Measurements from ENCODE around the gene KRT9.
"Not testable (repeated sequence)": the region's sequence is repeated elsewhere in the genome, so short reads cannot be mapped to it uniquely, and the experiment has no call there.

KRT9 gene

DNA sequence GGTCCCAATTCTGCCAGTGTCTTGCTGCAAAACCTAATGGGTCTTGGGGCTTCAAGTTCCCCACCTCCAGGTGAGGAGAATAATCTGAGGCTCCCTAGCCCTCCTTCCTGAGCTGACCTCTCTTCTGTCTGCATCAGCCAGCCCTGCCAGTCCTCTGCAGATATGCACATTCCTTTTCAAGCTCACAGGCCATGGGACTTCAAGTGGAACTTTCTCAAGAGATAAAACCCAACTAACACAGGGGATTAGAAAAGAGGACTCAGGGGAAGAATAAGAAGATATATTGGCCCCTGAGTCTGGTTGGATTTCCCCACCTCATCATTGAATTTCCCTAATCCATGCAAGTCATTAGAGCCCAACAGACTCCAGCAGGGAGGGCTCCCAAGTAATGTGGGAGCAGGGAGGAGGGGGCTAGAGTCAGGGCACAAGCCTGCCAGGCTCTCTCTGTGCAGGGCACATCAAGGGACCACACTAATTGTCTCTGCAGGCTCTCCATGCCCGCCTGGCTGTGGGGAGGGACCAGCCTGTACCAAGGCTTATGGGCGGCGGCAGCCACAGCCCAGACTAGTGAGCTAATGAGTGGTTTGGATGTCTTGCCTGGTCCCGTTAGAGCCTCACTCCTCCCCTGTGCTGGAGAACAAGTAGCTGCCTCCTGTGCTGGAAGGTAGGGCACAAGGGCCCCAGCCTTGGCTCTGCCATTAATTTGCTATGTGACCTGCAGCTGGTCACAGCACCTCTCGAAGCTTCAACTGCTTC is 13.6 kb upstream of the KRT9 start:
- H3K36me3 ChIP-seq (ENCODE audit: insufficient read depth, low read length) = no peaks in the 10 kb centered on the region
- no peaks in the 10 kb centered on the region for H3K4me1 ChIP-seq (ENCODE audit: insufficient read depth, low read length, severe bottlenecking)
- H3K27me3 ChIP-seq (ENCODE audit: insufficient read depth, low read length) = no peaks in the 10 kb centered on the region
- H3K79me2 ChIP-seq (ENCODE audit: insufficient read depth, low read length) = no peaks in the 10 kb centered on the region
- no peaks in the 10 kb centered on the region for H3F3A ChIP-seq (ENCODE audit: insufficient read depth, low read length)
- no peak overlapping the region for H3K27ac ChIP-seq (ENCODE audit: low read depth, low read length, poor library complexity, severe bottlenecking)
- H3K9me2 ChIP-seq (ENCODE audit: low read depth, low read length) = no peaks in the 10 kb centered on the region
- no peak for TF ChIP-seq CTCF (IDR thresholded peaks at IDR 0.05; ENCODE audit: low read length)
- TF ChIP-seq EZH2 (IDR thresholded peaks at IDR 0.05; ENCODE audit: borderline replicate concordance, low read length) = no peak
- H3K9me3 ChIP-seq (ENCODE audit: low read length) = no peaks in the 10 kb centered on the region
- no peaks in the 10 kb centered on the region for H4K20me1 ChIP-seq (ENCODE audit: insufficient read depth, low read length)
- H2AFZ ChIP-seq (ENCODE audit: low read length) = no peak overlapping the region
- H3K4me3 ChIP-seq (ENCODE audit: low read depth, low read length, poor library complexity, severe bottlenecking) = no peak overlapping the region
- H3K9ac ChIP-seq (ENCODE audit: low read length) = no peak overlapping the region
- H3K4me2 ChIP-seq (ENCODE audit: low read length) = no peak overlapping the region

DNA sequence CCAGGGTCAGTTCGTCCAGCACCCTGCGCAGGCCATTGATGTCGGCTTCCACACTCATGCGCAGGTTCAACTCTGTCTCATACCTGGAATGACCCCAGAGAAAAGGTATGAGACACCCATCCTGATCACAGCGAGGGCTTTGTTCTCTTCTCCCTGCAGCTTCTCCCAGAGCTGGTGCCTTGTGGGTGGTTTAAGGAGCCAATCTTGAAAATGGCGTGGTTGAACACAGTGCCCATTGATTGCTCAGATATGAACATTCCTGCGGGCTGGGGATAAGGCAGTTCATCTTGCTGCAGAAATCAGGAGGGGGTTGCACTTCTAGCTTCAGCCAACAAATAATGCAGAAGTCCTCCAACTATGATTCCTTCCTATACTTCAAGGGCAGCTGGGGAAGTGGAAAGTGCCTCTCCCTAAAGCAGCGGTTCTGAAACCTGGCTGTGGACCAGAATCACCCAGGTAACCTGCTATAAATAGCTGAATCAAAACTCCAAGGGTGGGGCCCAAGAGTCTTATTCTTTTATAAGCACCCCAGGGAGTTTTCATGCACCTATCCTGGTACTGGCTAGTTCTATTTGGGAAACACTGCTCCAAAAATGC is 12.6 kb upstream of the KRT9 start:
- H3K9me2 ChIP-seq (ENCODE audit: low read depth, low read length); H3K27me3 ChIP-seq (ENCODE audit: insufficient read depth, low read length); H3K9me3 ChIP-seq (ENCODE audit: low read length); H3K4me2 ChIP-seq (ENCODE audit: low read length); H2AFZ ChIP-seq (ENCODE audit: low read length); H3K27ac ChIP-seq (ENCODE audit: low read depth, low read length, poor library complexity, severe bottlenecking); H3F3A ChIP-seq (ENCODE audit: insufficient read depth, low read length); H3K79me2 ChIP-seq (ENCODE audit: insufficient read depth, low read length); H3K9ac ChIP-seq (ENCODE audit: low read length); H3K4me3 ChIP-seq (ENCODE audit: low read depth, low read length, poor library complexity, severe bottlenecking); H3K4me1 ChIP-seq (ENCODE audit: insufficient read depth, low read length, severe bottlenecking); H4K20me1 ChIP-seq (ENCODE audit: insufficient read depth, low read length); H3K36me3 ChIP-seq (ENCODE audit: insufficient read depth, low read length): not testable (repeated sequence)

DNA sequence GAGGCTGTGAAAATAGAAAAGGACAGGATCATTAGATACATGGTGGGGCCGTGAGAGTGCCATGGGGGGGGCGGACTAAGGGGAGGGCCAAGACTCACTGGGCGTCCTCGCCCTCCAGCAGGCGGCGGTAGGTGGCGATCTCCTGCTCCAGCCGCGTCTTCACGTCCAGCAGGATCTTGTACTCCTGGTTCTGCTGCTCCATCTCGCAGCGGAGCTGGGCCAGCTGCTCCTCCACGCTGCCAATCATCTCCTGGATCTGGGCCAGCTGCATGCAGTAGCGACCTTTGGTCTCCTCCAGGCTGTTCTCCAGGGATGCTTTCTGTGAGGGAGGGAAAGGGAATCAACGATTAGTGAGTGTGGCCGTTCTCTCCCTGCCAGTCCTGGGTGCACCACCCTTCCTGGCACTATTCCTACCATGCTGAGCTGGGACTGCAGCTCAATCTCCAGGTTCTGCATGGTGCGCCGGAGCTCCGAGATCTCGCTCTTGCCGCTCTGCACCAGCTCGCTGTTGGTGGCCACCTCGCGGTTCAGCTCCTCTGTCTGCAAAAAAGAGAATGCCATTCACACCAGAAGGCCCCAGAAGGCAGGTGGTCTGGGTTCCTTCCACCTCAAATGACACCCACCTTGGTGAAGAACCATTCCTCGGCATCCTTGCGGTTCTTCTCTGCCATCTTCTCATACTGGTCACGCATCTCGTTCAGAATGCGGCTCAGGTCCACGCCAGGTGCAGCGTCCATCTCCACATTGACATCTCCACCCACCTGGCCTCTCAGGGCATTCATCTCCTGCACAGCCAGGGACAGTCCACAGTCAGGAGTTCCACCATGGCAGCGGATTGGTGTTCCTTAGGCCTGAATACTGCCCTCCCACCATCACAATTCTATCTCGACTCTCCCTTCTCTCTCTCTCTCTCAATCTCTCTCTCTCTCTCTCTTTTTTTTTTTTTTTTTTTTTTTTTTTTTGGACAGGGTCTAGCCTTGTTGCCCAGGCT is 11.6 kb upstream of the KRT9 start:
- Histone ChIP-seq H3K27ac (ENCODE audit: low read depth, low read length, poor library complexity, severe bottlenecking) (no peak overlapping the region), H3K4me1 (ENCODE audit: insufficient read depth, low read length, severe bottlenecking) (peaks cover 4% of the 10 kb centered on the region), H4K20me1 (ENCODE audit: insufficient read depth, low read length) (no peaks in the 10 kb centered on the region), H3K36me3 (ENCODE audit: insufficient read depth, low read length) (no peaks in the 10 kb centered on the region), H3K9me3 (ENCODE audit: low read length) (no peaks in the 10 kb centered on the region), H3F3A (ENCODE audit: insufficient read depth, low read length) (no peaks in the 10 kb centered on the region), H3K9me2 (ENCODE audit: low read depth, low read length) (no peaks in the 10 kb centered on the region), H3K79me2 (ENCODE audit: insufficient read depth, low read length) (no peaks in the 10 kb centered on the region), H3K4me3 (ENCODE audit: low read depth, low read length, poor library complexity, severe bottlenecking) (no peak overlapping the region), H3K4me2 (ENCODE audit: low read length) (no peak overlapping the region), H2AFZ (ENCODE audit: low read length) (no peak overlapping the region), H3K27me3 (ENCODE audit: insufficient read depth, low read length) (no peaks in the 10 kb centered on the region), H3K9ac (ENCODE audit: low read length) (no peak overlapping the region)
- TF ChIP-seq EZH2 (IDR thresholded peaks at IDR 0.05; ENCODE audit: borderline replicate concordance, low read length) (no peak), CTCF (IDR thresholded peaks at IDR 0.05; ENCODE audit: low read length) (no peak)

- H4K20me1 ChIP-seq (ENCODE audit: insufficient read depth, low read length); H3K4me3 ChIP-seq (ENCODE audit: low read depth, low read length, poor library complexity, severe bottlenecking); H3K9me3 ChIP-seq (ENCODE audit: low read length); H3K36me3 ChIP-seq (ENCODE audit: insufficient read depth, low read length); H3K4me1 ChIP-seq (ENCODE audit: insufficient read depth, low read length, severe bottlenecking); H3K27me3 ChIP-seq (ENCODE audit: insufficient read depth, low read length); H3K79me2 ChIP-seq (ENCODE audit: insufficient read depth, low read length); H3K27ac ChIP-seq (ENCODE audit: low read depth, low read length, poor library complexity, severe bottlenecking); H3K9ac ChIP-seq (ENCODE audit: low read length); H2AFZ ChIP-seq (ENCODE audit: low read length); H3F3A ChIP-seq (ENCODE audit: insufficient read depth, low read length); H3K4me2 ChIP-seq (ENCODE audit: low read length); H3K9me2 ChIP-seq (ENCODE audit: low read depth, low read length): not testable (repeated sequence)
Measured at GRCh38 chr17:41582061-41582968, 10.5 kb upstream of the KRT9 start.
